ENCODE results near the gene LZTR1.
"Not testable (repeated sequence)": the region's sequence is repeated elsewhere in the genome, so short reads cannot be mapped to it uniquely, and the experiment has no call there.

Gene LZTR1

GRCh38 chr22:20966883-20967696 is 15.0 kb upstream of the LZTR1 start, which contains the start of gene AIFM3:
Gene AIFM3, plus strand, starts transcription at chr22:20967255. Its CDS starts 690 bp downstream, at chr22:20967945.
- Histone ChIP-seq H3K9me3 (ENCODE audit: control extremely low read depth in 1 of 5, control insufficient read depth in 4 of 5, insufficient read depth in 2 of 5, low read depth in 1 of 5, low read length in 4 of 5) (no peaks in the 10 kb centered on the region), H3K36me3 (ENCODE audit: control insufficient read depth in 4 of 4, insufficient read depth in 4 of 4, low read length in 3 of 4) (no peaks in the 10 kb centered on the region), H3K4me1 (ENCODE audit: control extremely low read depth in 1 of 4, control insufficient read depth in 4 of 4, insufficient read depth in 4 of 4, low read length in 3 of 4) (peaks cover 0 to 41% (median 23%) of the 10 kb centered on the region in 4 experiments), H3K27ac (ENCODE audit: insufficient read depth in 1 of 2, low read depth in 1 of 2, low read length in 2 of 2, poor library complexity in 1 of 2, severe bottlenecking in 2 of 2) (no peak within 1 kb of the TSS), H3K4me3 (ENCODE audit: control insufficient read depth in 1 of 7, extremely low read depth in 1 of 7, insufficient read depth in 4 of 7, low read depth in 2 of 7, low read length in 6 of 7) (no peak within 1 kb of the TSS), H3K27me3 (replicated peaks in 2 of 5; ENCODE audit: control insufficient read depth in 4 of 5, insufficient read depth in 5 of 5, low read length in 4 of 5) (peaks cover 0 to 21% (median 5%) of the 10 kb centered on the region in 5 experiments)
- ChIA-PET POLR2A (no interaction called here), CTCF (interaction anchor here (0.5 to 2.7 kb wide), 4 partner anchors 9 to 135 kb away, joined by 3 to 12 read pairs (median 8); no protein-coding TSS in a partner anchor)
- 88% methylated on average over 18 of the region's 22 CpGs for WGBS (ENCODE audit: insufficient coverage)
- DNase-seq, result no peak

- no peak overlapping the region for H3K27ac ChIP-seq (ENCODE audit: insufficient read depth in 1 of 2, low read depth in 1 of 2, low read length in 2 of 2, poor library complexity in 1 of 2, severe bottlenecking in 2 of 2)
- H3K4me1 ChIP-seq (ENCODE audit: control extremely low read depth in 1 of 4, control insufficient read depth in 4 of 4, insufficient read depth in 4 of 4, low read length in 3 of 4), result peaks cover 0 to 46% (median 25%) of the 10 kb centered on the region in 4 experiments
- H3K4me3 ChIP-seq (ENCODE audit: control insufficient read depth in 1 of 7, extremely low read depth in 1 of 7, insufficient read depth in 4 of 7, low read depth in 2 of 7, low read length in 6 of 7), result no peak overlapping the region
- no peaks in the 10 kb centered on the region for H3K9me3 ChIP-seq (ENCODE audit: control extremely low read depth in 1 of 5, control insufficient read depth in 4 of 5, insufficient read depth in 2 of 5, low read depth in 1 of 5, low read length in 4 of 5)
- ChIA-PET POLR2A (interaction anchor here (0.6 kb wide), 2 partner anchors 11 to 53 kb away, joined by 3 to 4 read pairs; no protein-coding TSS in a partner anchor), CTCF (interaction anchor here (0.5 to 2.7 kb wide), 8 partner anchors 8 to 134 kb away, joined by 3 to 12 read pairs (median 6); partner anchors contain the start of gene LZTR1)
- WGBS (ENCODE audit: insufficient coverage), result 91% methylated on average over 12 of the region's 19 CpGs
- DNase-seq, result no peak
- H3K36me3 ChIP-seq (ENCODE audit: control insufficient read depth in 4 of 4, insufficient read depth in 4 of 4, low read length in 3 of 4), result no peaks in the 10 kb centered on the region
- H3K27me3 ChIP-seq (replicated peaks in 2 of 5; ENCODE audit: control insufficient read depth in 4 of 5, insufficient read depth in 5 of 5, low read length in 4 of 5), result peaks cover 0 to 21% (median 5%) of the 10 kb centered on the region in 5 experiments
These were observed 14.3 kb upstream of the LZTR1 start for GRCh38 chr22:20967697-20968211.

GRCh38 chr22:20968281-20968977 is 13.7 kb upstream of the LZTR1 start:
- DNase-seq, result peak in 2 of 3 donors; percentile 42 to 50
- Histone ChIP-seq H3K27ac (ENCODE audit: insufficient read depth in 1 of 2, low read depth in 1 of 2, low read length in 2 of 2, poor library complexity in 1 of 2, severe bottlenecking in 2 of 2) (no peak overlapping the region), H3K36me3 (ENCODE audit: control insufficient read depth in 4 of 4, insufficient read depth in 4 of 4, low read length in 3 of 4) (no peaks in the 10 kb centered on the region), H3K9me3 (ENCODE audit: control extremely low read depth in 1 of 5, control insufficient read depth in 4 of 5, insufficient read depth in 2 of 5, low read depth in 1 of 5, low read length in 4 of 5) (no peaks in the 10 kb centered on the region), H3K4me1 (ENCODE audit: control extremely low read depth in 1 of 4, control insufficient read depth in 4 of 4, insufficient read depth in 4 of 4, low read length in 3 of 4) (peaks cover 0 to 46% (median 25%) of the 10 kb centered on the region in 4 experiments), H3K27me3 (replicated peaks in 2 of 5; ENCODE audit: control insufficient read depth in 4 of 5, insufficient read depth in 5 of 5, low read length in 4 of 5) (peaks cover 0 to 21% (median 5%) of the 10 kb centered on the region in 5 experiments), H3K4me3 (ENCODE audit: control insufficient read depth in 1 of 7, extremely low read depth in 1 of 7, insufficient read depth in 4 of 7, low read depth in 2 of 7, low read length in 6 of 7) (no peak overlapping the region)
- WGBS (ENCODE audit: insufficient coverage), result 100% methylated on average over 3 of the region's 7 CpGs
- ChIA-PET POLR2A (interaction anchor here (0.6 kb wide), 2 partner anchors 11 to 53 kb away, joined by 3 to 4 read pairs; no protein-coding TSS in a partner anchor), CTCF (interaction anchor here (0.6 to 2.7 kb wide), 8 partner anchors 8 to 661 kb away, joined by 3 to 12 read pairs (median 6); partner anchors contain the start of gene LZTR1)

GRCh38 chr22:20970939-20971657 is 11.0 kb upstream of the LZTR1 start:
- WGBS (ENCODE audit: insufficient coverage), result 100% methylated on average over 3 of the region's 4 CpGs
- no peak for DNase-seq
- ChIA-PET CTCF (interaction anchor here (1.0 to 2.7 kb wide), 4 partner anchors 8 to 13 kb away, joined by 3 to 9 read pairs (median 6); no protein-coding TSS in a partner anchor), POLR2A (no interaction called here)
- no peaks in the 10 kb centered on the region for H3K27me3 ChIP-seq (replicated peaks in 2 of 5; ENCODE audit: control insufficient read depth in 4 of 5, insufficient read depth in 5 of 5, low read length in 4 of 5)
- H3K9me3 ChIP-seq (ENCODE audit: control extremely low read depth in 1 of 5, control insufficient read depth in 4 of 5, insufficient read depth in 2 of 5, low read depth in 1 of 5, low read length in 4 of 5), result no peaks in the 10 kb centered on the region
- peaks cover 0 to 30% (median 14%) of the 10 kb centered on the region in 4 experiments for H3K4me1 ChIP-seq (ENCODE audit: control extremely low read depth in 1 of 4, control insufficient read depth in 4 of 4, insufficient read depth in 4 of 4, low read length in 3 of 4)
- no peak overlapping the region for H3K4me3 ChIP-seq (ENCODE audit: control insufficient read depth in 1 of 7, extremely low read depth in 1 of 7, insufficient read depth in 4 of 7, low read depth in 2 of 7, low read length in 6 of 7)
- H3K27ac ChIP-seq (ENCODE audit: insufficient read depth in 1 of 2, low read depth in 1 of 2, low read length in 2 of 2, poor library complexity in 1 of 2, severe bottlenecking in 2 of 2), result no peak overlapping the region
- H3K36me3 ChIP-seq (ENCODE audit: control insufficient read depth in 4 of 4, insufficient read depth in 4 of 4, low read length in 3 of 4), result no peaks in the 10 kb centered on the region

- H3K4me3 ChIP-seq (ENCODE audit: control insufficient read depth in 1 of 7, extremely low read depth in 1 of 7, insufficient read depth in 4 of 7, low read depth in 2 of 7, low read length in 6 of 7); POLR2A ChIA-PET; H3K27ac ChIP-seq (ENCODE audit: insufficient read depth in 1 of 2, low read depth in 1 of 2, low read length in 2 of 2, poor library complexity in 1 of 2, severe bottlenecking in 2 of 2); H3K36me3 ChIP-seq (ENCODE audit: control insufficient read depth in 4 of 4, insufficient read depth in 4 of 4, low read length in 3 of 4); H3K9me3 ChIP-seq (ENCODE audit: control extremely low read depth in 1 of 5, control insufficient read depth in 4 of 5, insufficient read depth in 2 of 5, low read depth in 1 of 5, low read length in 4 of 5); H3K27me3 ChIP-seq (replicated peaks in 2 of 5; ENCODE audit: control insufficient read depth in 4 of 5, insufficient read depth in 5 of 5, low read length in 4 of 5): not testable (repeated sequence)
- 91% methylated on average over 7 of the region's 11 CpGs for WGBS (ENCODE audit: insufficient coverage)
- H3K4me1 ChIP-seq (ENCODE audit: control extremely low read depth in 1 of 4, control insufficient read depth in 4 of 4, insufficient read depth in 4 of 4, low read length in 3 of 4), result peaks cover 0 to 28% (median 14%) of the 10 kb centered on the region in 4 experiments
- CTCF ChIA-PET, result interaction anchor here (0.7 to 2.7 kb wide), 4 partner anchors 9 to 1773 kb away, joined by 3 to 9 read pairs (median 6); no protein-coding TSS in a partner anchor
- peak in 2 of 3 donors; percentile 34 to 36 for DNase-seq
These were observed 9.9 kb upstream of the LZTR1 start for GRCh38 chr22:20972014-20972694.

DNA sequence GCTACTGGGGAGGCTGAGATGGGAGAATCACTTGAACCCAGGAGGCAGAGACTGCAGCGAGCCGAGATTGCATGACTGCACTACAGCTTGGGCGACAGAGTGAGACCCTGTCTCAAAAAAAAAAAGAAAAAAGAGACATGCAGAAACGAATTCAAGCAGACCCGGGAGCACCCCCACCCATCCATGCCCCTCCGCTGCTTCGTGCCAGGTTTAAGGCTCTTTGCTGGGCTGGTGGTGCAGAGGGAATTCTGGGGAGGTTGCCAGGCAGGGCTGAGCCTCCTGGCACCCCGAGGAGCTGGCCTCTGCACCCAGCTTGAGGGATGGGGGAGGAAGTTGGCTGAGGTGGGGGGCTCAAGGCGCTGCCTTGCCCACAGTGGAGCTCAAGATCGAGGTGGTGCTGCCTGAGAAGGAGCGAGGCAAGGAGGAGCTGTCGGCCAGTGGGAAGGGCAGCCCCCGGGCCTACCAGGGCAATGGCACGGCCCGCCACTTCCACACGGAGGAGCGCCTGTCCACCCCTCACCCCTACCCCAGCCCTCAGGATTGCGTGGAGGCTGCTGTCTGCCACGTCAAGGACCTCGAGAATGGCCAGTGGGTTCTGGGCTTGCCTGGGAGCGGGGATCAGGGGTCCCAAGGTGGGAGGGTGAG is 9.0 kb upstream of the LZTR1 start:
- CTCF ChIA-PET, result interaction anchor here (2.0 to 2.7 kb wide), 2 partner anchors 8 to 9 kb away, joined by 8 to 9 read pairs; no protein-coding TSS in a partner anchor
- Histone ChIP-seq H3K4me3 (ENCODE audit: control insufficient read depth in 1 of 7, extremely low read depth in 1 of 7, insufficient read depth in 4 of 7, low read depth in 2 of 7, low read length in 6 of 7) (no peak overlapping the region), H3K36me3 (ENCODE audit: control insufficient read depth in 4 of 4, insufficient read depth in 4 of 4, low read length in 3 of 4) (no peaks in the 10 kb centered on the region), H3K27ac (ENCODE audit: insufficient read depth in 1 of 2, low read depth in 1 of 2, low read length in 2 of 2, poor library complexity in 1 of 2, severe bottlenecking in 2 of 2) (no peak overlapping the region), H3K27me3 (replicated peaks in 2 of 5; ENCODE audit: control insufficient read depth in 4 of 5, insufficient read depth in 5 of 5, low read length in 4 of 5) (no peaks in the 10 kb centered on the region), H3K9me3 (ENCODE audit: control extremely low read depth in 1 of 5, control insufficient read depth in 4 of 5, insufficient read depth in 2 of 5, low read depth in 1 of 5, low read length in 4 of 5) (no peaks in the 10 kb centered on the region), H3K4me1 (ENCODE audit: control extremely low read depth in 1 of 4, control insufficient read depth in 4 of 4, insufficient read depth in 4 of 4, low read length in 3 of 4) (peaks cover 0 to 20% (median 12%) of the 10 kb centered on the region in 4 experiments)
- DNase-seq, result no peak
- POLR2A ChIA-PET, result no interaction called here
- 91% methylated on average over 14 of the region's 21 CpGs for WGBS (ENCODE audit: insufficient coverage)

Data from common myeloid progenitor, CD34-positive (primary cell).